OCI-LY1 (cell line): ENCODE data around the gene ZCCHC17.

Source experiments
- H2AFZ ChIP-seq: fragments of 200-600 bp; sonication (generic), shearing (Covaris generic); 2 replicates; pipeline ENCODE4 v1.6.0; 2014; ENCODE audit warnings: antibody characterized with exemption, mild to moderate bottlenecking, low read length
- H3F3A ChIP-seq: fragments of 200-600 bp; sonication (generic), shearing (Covaris generic); 2 replicates; pipeline ENCODE4 v1.6.0; 2014; ENCODE audit warnings: mild to moderate bottlenecking, antibody characterized with exemption, low read length, moderate library complexity; ENCODE audit not compliant: insufficient read depth
- H3K27ac ChIP-seq: fragments of 200-600 bp; sonication (generic); 2 replicates; pipeline ENCODE4 v1.5.1; 2014; ENCODE audit warnings: low read length, mixed run types, mild to moderate bottlenecking, low read depth; ENCODE audit not compliant: poor library complexity, severe bottlenecking
- H3K27me3 ChIP-seq: fragments of 200-600 bp; sonication (generic); 2 replicates; pipeline ENCODE4 v1.6.0; 2014; ENCODE audit warnings: antibody characterized with exemption, mild to moderate bottlenecking, low read length, moderate library complexity; ENCODE audit not compliant: insufficient read depth
- H3K36me3 ChIP-seq: fragments of 200-600 bp; sonication (generic); 2 replicates; pipeline ENCODE4 v1.6.1; 2014; ENCODE audit warnings: mild to moderate bottlenecking, antibody characterized with exemption, low read length, moderate library complexity, mixed read lengths; ENCODE audit not compliant: insufficient read depth
- H3K4me1 ChIP-seq: fragments of 200-600 bp; sonication (generic); 2 replicates; pipeline ENCODE4 v1.5.1; 2014; ENCODE audit warnings: mild to moderate bottlenecking, low read length, moderate library complexity; ENCODE audit not compliant: insufficient read depth, severe bottlenecking
- H3K4me2 ChIP-seq: fragments of 200-600 bp; sonication (generic), shearing (Covaris generic); 2 replicates; pipeline ENCODE4 v1.6.1; 2014; ENCODE audit warnings: low read length
- H3K4me3 ChIP-seq: fragments of 200-600 bp; sonication (generic); 2 replicates; pipeline ENCODE4 v1.5.1; 2014; ENCODE audit warnings: low read length, low read depth, mild to moderate bottlenecking, mixed read lengths; ENCODE audit not compliant: poor library complexity, severe bottlenecking
- H3K79me2 ChIP-seq: fragments of 200-600 bp; shearing (Covaris generic); 2 replicates; pipeline ENCODE4 v1.6.1; 2016; ENCODE audit warnings: mixed run types, low read length, mixed read lengths; ENCODE audit not compliant: insufficient read depth
- H3K9ac ChIP-seq: fragments of 200-600 bp; sonication (generic), shearing (Covaris generic); 2 replicates; pipeline ENCODE4 v1.6.1; 2014; ENCODE audit warnings: mild to moderate bottlenecking, low read length, mixed read lengths
- H3K9me2 ChIP-seq: fragments of 200-600 bp; sonication (generic), shearing (Covaris generic); 2 replicates; pipeline ENCODE4 v1.6.1; 2014; ENCODE audit warnings: low read depth, mild to moderate bottlenecking, low read length, mixed read lengths
- H3K9me3 ChIP-seq: fragments of 200-600 bp; shearing (Covaris generic); 2 replicates; pipeline ENCODE4 v1.6.1; 2014; ENCODE audit warnings: low read length, mixed read lengths
- H4K20me1 ChIP-seq: fragments of 200-600 bp; sonication (generic), shearing (Covaris generic); 2 replicates; pipeline ENCODE4 v1.6.0; 2016; ENCODE audit warnings: mild to moderate bottlenecking, low read length; ENCODE audit not compliant: insufficient read depth
- EZH2 ChIP-seq: fragments of 200-600 bp; sonication (generic), shearing (Covaris generic); IDR thresholded peaks from 2 replicates; pipeline ENCODE4 v1.8.0; 2017; ENCODE audit warnings: borderline replicate concordance, mixed run types, mild to moderate bottlenecking, antibody characterized with exemption, low read length, moderate library complexity, mixed read lengths
- TF ChIP-seq, protein P1 (sequence below): fragments of 200-600 bp; sonication (generic), shearing (Covaris generic); IDR thresholded peaks from 2 replicates; pipeline ENCODE4 v1.5.1; 2017; ENCODE audit warnings: mild to moderate bottlenecking, antibody characterized with exemption, low read length, moderate library complexity, mixed read lengths

The ZCCHC17 gene, protein sequence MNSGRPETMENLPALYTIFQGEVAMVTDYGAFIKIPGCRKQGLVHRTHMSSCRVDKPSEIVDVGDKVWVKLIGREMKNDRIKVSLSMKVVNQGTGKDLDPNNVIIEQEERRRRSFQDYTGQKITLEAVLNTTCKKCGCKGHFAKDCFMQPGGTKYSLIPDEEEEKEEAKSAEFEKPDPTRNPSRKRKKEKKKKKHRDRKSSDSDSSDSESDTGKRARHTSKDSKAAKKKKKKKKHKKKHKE

DNA sequence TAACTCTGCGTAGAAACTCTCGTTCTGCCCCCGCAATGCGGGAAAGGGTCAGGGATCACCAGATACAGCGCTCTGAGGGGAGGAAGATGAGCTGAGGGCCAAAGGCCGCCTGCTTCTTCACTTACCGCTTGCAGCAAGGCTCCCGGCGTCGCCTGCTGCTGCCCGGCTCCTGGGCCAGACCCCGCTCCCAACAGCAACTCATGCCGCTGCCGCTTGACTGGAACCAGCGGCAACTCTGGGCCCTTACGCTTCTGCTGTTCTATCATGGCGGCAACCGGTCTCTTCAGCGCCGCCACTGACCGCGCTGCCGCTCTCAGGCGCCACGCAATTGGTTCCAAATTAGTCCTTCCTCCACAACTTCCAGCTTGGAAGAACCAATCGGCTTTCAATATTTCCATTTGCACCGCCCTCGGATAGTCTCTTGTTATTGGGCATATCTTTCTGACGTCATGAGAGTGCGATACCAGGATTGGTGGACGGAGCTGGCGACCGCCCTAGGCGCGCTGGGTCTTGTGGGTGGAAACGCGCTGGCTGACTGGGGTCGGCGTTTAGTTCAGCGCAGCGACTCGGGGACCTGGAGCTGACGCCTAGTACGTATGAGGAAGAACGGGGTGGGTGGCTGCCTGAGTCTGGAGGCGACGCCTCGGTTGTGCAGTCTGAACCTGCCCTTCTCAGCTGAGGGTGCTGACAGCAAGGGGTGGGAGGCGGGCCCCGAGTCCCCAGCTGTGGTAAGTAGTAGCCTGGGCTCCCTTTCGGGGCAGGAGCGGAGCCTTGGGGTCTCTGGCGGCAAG, at the start of gene ZCCHC17, which contains the start of gene SNRNP40:
TSS of gene ZCCHC17 (plus strand) at position 547 of the 791 bp plus-strand sequence. CDS start 13,067 bp downstream, outside the sequence.
TSS of gene SNRNP40 (minus strand) at position 303 of the 791 bp plus-strand sequence. CDS start at position 266, 37 bp downstream.
- Histone ChIP-seq H3K4me3 (peak within 1 kb of the TSS; percentile 77), H3K27ac (peak within 1 kb of the TSS; percentile 53), H3K9ac (peak within 1 kb of the TSS; percentile 94), H3F3A (no peaks in the 10 kb centered on the region), H3K36me3 (peaks cover 26% of the 10 kb centered on the region), H3K79me2 (peaks cover 49% of the 10 kb centered on the region), H3K4me1 (peaks cover 27% of the 10 kb centered on the region), H3K9me2 (no peaks in the 10 kb centered on the region), H3K27me3 (no peaks in the 10 kb centered on the region), H3K4me2 (peak within 1 kb of the TSS; percentile 98), H4K20me1 (no peaks in the 10 kb centered on the region), H2AFZ (no peak within 1 kb of the TSS), H3K9me3 (no peaks in the 10 kb centered on the region)
- TF ChIP-seq EZH2: no peak
- TF ChIP-seq, protein P1, sequence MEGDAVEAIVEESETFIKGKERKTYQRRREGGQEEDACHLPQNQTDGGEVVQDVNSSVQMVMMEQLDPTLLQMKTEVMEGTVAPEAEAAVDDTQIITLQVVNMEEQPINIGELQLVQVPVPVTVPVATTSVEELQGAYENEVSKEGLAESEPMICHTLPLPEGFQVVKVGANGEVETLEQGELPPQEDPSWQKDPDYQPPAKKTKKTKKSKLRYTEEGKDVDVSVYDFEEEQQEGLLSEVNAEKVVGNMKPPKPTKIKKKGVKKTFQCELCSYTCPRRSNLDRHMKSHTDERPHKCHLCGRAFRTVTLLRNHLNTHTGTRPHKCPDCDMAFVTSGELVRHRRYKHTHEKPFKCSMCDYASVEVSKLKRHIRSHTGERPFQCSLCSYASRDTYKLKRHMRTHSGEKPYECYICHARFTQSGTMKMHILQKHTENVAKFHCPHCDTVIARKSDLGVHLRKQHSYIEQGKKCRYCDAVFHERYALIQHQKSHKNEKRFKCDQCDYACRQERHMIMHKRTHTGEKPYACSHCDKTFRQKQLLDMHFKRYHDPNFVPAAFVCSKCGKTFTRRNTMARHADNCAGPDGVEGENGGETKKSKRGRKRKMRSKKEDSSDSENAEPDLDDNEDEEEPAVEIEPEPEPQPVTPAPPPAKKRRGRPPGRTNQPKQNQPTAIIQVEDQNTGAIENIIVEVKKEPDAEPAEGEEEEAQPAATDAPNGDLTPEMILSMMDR: no peak

DNA sequence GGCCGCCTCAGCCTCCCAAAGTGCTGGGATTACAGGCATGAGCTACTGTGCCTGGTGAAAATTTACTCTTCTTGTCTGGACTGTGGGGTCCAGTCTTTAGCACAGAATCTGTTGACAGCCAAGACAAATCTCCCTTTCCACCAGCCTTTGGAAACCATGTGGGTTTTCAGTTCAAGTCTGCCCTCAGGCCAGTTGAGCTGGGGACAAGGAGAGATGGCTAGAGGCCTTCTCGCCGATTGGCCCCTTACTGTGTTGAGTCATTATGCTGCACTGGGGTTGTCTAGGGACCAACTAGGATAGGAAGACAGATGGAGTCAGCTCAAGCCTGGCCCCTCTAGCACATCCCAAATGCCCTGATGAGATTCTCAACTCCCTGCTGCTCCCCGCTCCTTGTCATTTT, 48.6 kb upstream of the ZCCHC17 start:
- Histone ChIP-seq H3K4me1 (no peaks in the 10 kb centered on the region), H3K4me2 (no peak overlapping the region), H3K36me3 (no peaks in the 10 kb centered on the region), H3K27me3 (no peaks in the 10 kb centered on the region), H3K9me3 (no peaks in the 10 kb centered on the region), H3K9ac (no peak overlapping the region), H3F3A (no peaks in the 10 kb centered on the region), H4K20me1 (no peaks in the 10 kb centered on the region), H3K4me3 (no peak overlapping the region), H2AFZ (no peak overlapping the region), H3K9me2 (no peaks in the 10 kb centered on the region), H3K27ac (no peak overlapping the region), H3K79me2 (no peaks in the 10 kb centered on the region)
- TF ChIP-seq, protein P1: no peak
- TF ChIP-seq EZH2: no peak

DNA sequence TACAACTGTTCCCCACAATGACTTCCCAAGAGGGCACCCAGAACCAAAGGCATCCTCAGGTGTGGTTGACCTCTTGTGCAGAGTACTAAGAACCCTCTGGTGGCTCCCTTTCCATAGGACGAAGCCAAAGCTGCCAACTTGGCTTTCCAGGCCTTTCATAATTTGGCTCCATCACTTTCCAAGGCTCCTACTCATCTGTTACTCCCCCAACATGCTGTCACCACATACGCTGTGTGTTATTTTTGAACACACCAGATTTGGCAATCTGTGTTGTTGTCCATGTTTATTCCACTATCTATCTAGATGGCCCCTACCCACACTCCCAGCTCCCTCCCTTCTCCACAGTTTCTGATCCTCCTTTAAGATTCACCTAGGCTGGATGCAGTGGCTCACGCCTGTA, 47.0 kb upstream of the ZCCHC17 start:
- Histone ChIP-seq H4K20me1 (no peaks in the 10 kb centered on the region), H3K27me3 (no peaks in the 10 kb centered on the region), H3K79me2 (no peaks in the 10 kb centered on the region), H3K9me2 (no peaks in the 10 kb centered on the region), H3K4me3 (no peak overlapping the region), H3K9me3 (no peaks in the 10 kb centered on the region), H3K4me1 (no peaks in the 10 kb centered on the region), H3K27ac (no peak overlapping the region), H3K9ac (no peak overlapping the region), H3K36me3 (no peaks in the 10 kb centered on the region), H3F3A (no peaks in the 10 kb centered on the region), H3K4me2 (no peak overlapping the region), H2AFZ (no peak overlapping the region)
- TF ChIP-seq, protein P1: no peak
- TF ChIP-seq EZH2: no peak
